ENCODE measurements around the gene TTBK1.

- TF ChIP-seq RCOR1 (IDR thresholded peaks at IDR 0.05; ENCODE audit: insufficient replicate concordance, low read length) (no peak), SMC3 (IDR thresholded peaks at IDR 0.05; ENCODE audit: low read depth, low read length) (no peak), CTCF (conservative IDR thresholded peaks at IDR 0.05; ENCODE audit: low read depth, low read length) (no peak), NFE2L2 (IDR thresholded peaks at IDR 0.05; ENCODE audit: low read depth, low read length) (no peak), POLR2A (IDR thresholded peaks at IDR 0.05; ENCODE audit: low read depth, low read length) (no peak), RAD21 (IDR thresholded peaks at IDR 0.05; ENCODE audit: low read length) (no peak), USF2 (IDR thresholded peaks at IDR 0.05; ENCODE audit: low read depth, low read length) (no peak), ELK1 (IDR thresholded peaks at IDR 0.05; ENCODE audit: borderline replicate concordance, low read depth, low read length) (no peak), MXI1 (IDR thresholded peaks at IDR 0.05; ENCODE audit: borderline replicate concordance, low read depth, low read length) (no peak), CHD1 (IDR thresholded peaks at IDR 0.05; ENCODE audit: low read depth, low read length) (no peak), RFX5 (IDR thresholded peaks at IDR 0.05; ENCODE audit: low read depth, low read length) (no peak), BHLHE40 (IDR thresholded peaks at IDR 0.05; ENCODE audit: low read depth, low read length) (no peak)
These were observed 21.4 kb downstream of the TTBK1 start for GRCh38 chr6:43264599-43265145.
